K562 (cell line): ENCODE results near the gene CCNI. TPM values are rescaled to one million over a fixed set of nuclear protein-coding genes. Genes with fewer than 3 reads are reported as not detected.
A peak's percentile ranks its signal among the peaks of the same experiment; 100 is the strongest.

Source experiments
- CREM ChIP-seq: IDR thresholded peaks from 2 replicates; pipeline ENCODE4 v1.6.1; 2014; ENCODE audit warnings: antibody characterized with exemption, low read depth
- FOXJ3 ChIP-seq: sonication (generic); formaldehyde crosslinking; IDR thresholded peaks from 2 replicates; pipeline ENCODE4 v1.4.0; 2020; ENCODE audit warnings: mild to moderate bottlenecking, missing genetic modification reagents
- L3MBTL2 ChIP-seq: fragments of 450-650 bp; IDR thresholded peaks from 2 replicates; pipeline ENCODE4 v1.6.1; 2016; ENCODE audit warnings: mild to moderate bottlenecking, moderate library complexity
- MAFF ChIP-seq: IDR thresholded peaks from 2 replicates; pipeline ENCODE4 v1.6.1; 2012; ENCODE audit warnings: low read length, improper control_type of control experiment
- NCOA4 ChIP-seq: fragments of 450-650 bp; IDR thresholded peaks from 2 replicates; pipeline ENCODE4 v1.6.1; 2018; ENCODE audit warnings: mild to moderate bottlenecking; ENCODE audit not compliant: partially characterized antibody
- NR4A1 ChIP-seq, 2 experiments: fragments of 250-450 bp in 1 of 2; fragments of 450-650 bp in 1 of 2; sonication (Bioruptor Pico) in 1 of 2; IDR thresholded peaks; 2 replicates each; pipeline versions ENCODE4 v1.4.0 to v1.6.1; 2016 to 2020; ENCODE audit warnings: mild to moderate bottlenecking in 2 of 2, missing compliant biosample characterization in 1 of 2, missing genetic modification characterization in 1 of 2, moderate library complexity in 1 of 2
- RBBP5 ChIP-seq: fragments of 200-600 bp; sonication (generic); IDR thresholded peaks from 2 replicates; pipeline ENCODE4 v1.6.1; 2012; ENCODE audit warnings: borderline replicate concordance, mild to moderate bottlenecking, low read length, control low read depth, inconsistent platforms; ENCODE audit not compliant: insufficient read depth, poor library complexity, severe bottlenecking
- SPI1 ChIP-seq: IDR thresholded peaks from 2 replicates; pipeline ENCODE4 v1.6.1; 2011; ENCODE audit warnings: low read depth, low read length, control low read depth, borderline replicate concordance
- TCF7 ChIP-seq: sonication (generic); IDR thresholded peaks from 2 replicates; pipeline ENCODE4 v1.6.1; 2016; ENCODE audit warnings: antibody characterized with exemption, borderline replicate concordance
- WHSC1 ChIP-seq: IDR thresholded peaks from one replicate; pipeline ENCODE4 v1.6.1; 2012; ENCODE audit warnings: low read length, control low read depth, inconsistent platforms
- ZNF134 ChIP-seq: fragments of 250-450 bp; sonication (Bioruptor Pico); conservative IDR thresholded peaks from 2 replicates; pipeline ENCODE4 v1.4.0; 2020
- ZNF140 ChIP-seq: fragments of 250-450 bp; sonication (Bioruptor Pico); IDR thresholded peaks from 2 replicates; pipeline ENCODE4 v1.8.0; 2021; ENCODE audit warnings: moderate library complexity, mild to moderate bottlenecking, inconsistent platforms
- ZNF398 ChIP-seq: fragments of 250-450 bp; sonication (Bioruptor Pico); IDR thresholded peaks from 2 replicates; pipeline ENCODE4 v1.8.0; 2021; ENCODE audit warnings: moderate library complexity, mild to moderate bottlenecking, inconsistent platforms
- polyA plus RNA-seq, 8 experiments: library from polyadenylated mRNA; depleted of rRNA in 4 of 8; stranded (reverse) in 5 of 8; unstranded in 3 of 8; fragments of >200 nt; fragmentation: Nextera tagmentation in 2 of 8; fragmentation: Illumina TruSeq in 1 of 8; extraction: Ambion mirVana in 2 of 8; extraction: Trizol in 1 of 8; gene quantifications; 2 replicates each; pipeline versions ENCODE4 v1.2.1 to v1.2.3, GENCODE V29; 2011 to 2014; ENCODE audit warnings: inconsistent platforms in 1 of 8, missing spikeins in 1 of 8
- total RNA-seq, 7 experiments: library from RNA; depleted of rRNA in 6 of 7; stranded (reverse); fragments of >200 nt in 6 of 7; fragmentation: Illumina TruSeq in 2 of 7; extraction: Trizol in 2 of 7; gene quantifications; 2 replicates each; pipeline versions ENCODE4 v1.2.1 to v1.2.3, GENCODE V29; 2011 to 2021; ENCODE audit warnings: low replicate concordance in 1 of 7
- TF ChIP-seq, protein P1 (sequence below), 2 experiments: fragments of 450-650 bp in 1 of 2; IDR thresholded peaks; 2 replicates each; pipeline ENCODE4 v1.6.1; 2011 to 2017; ENCODE audit warnings: low read depth in 2 of 2, antibody characterized with exemption in 1 of 2, borderline replicate concordance in 1 of 2, low read length in 1 of 2, mild to moderate bottlenecking in 1 of 2, mixed read lengths in 1 of 2; ENCODE audit not compliant: control insufficient read depth in 1 of 2
- TF ChIP-seq, protein P2 (sequence below): fragments of 250-450 bp; sonication (Bioruptor Pico); IDR thresholded peaks from 2 replicates; pipeline ENCODE4 v1.8.0; 2022; ENCODE audit warnings: moderate library complexity, mild to moderate bottlenecking, inconsistent platforms
- TF ChIP-seq, protein P3 (sequence below): fragments of 450-650 bp; formaldehyde crosslinking; IDR thresholded peaks from 2 replicates; pipeline ENCODE4 v1.4.0; 2020; ENCODE audit warnings: mild to moderate bottlenecking
- TF ChIP-seq, protein P4 (sequence below): fragments of 200-400 bp; formaldehyde crosslinking; IDR thresholded peaks from 2 replicates; pipeline ENCODE4 v1.6.1; 2017; ENCODE audit warnings: mild to moderate bottlenecking, low read depth, low read length, moderate library complexity

Gene CCNI
- total and polyA plus RNA-seq, 9 of the 15 experiments (the other 6 are each of a cell fraction or from before 2014, with no cell fraction given) = 43.3 to 159 (median 98.5) TPM

- TF ChIP-seq, protein P1, sequence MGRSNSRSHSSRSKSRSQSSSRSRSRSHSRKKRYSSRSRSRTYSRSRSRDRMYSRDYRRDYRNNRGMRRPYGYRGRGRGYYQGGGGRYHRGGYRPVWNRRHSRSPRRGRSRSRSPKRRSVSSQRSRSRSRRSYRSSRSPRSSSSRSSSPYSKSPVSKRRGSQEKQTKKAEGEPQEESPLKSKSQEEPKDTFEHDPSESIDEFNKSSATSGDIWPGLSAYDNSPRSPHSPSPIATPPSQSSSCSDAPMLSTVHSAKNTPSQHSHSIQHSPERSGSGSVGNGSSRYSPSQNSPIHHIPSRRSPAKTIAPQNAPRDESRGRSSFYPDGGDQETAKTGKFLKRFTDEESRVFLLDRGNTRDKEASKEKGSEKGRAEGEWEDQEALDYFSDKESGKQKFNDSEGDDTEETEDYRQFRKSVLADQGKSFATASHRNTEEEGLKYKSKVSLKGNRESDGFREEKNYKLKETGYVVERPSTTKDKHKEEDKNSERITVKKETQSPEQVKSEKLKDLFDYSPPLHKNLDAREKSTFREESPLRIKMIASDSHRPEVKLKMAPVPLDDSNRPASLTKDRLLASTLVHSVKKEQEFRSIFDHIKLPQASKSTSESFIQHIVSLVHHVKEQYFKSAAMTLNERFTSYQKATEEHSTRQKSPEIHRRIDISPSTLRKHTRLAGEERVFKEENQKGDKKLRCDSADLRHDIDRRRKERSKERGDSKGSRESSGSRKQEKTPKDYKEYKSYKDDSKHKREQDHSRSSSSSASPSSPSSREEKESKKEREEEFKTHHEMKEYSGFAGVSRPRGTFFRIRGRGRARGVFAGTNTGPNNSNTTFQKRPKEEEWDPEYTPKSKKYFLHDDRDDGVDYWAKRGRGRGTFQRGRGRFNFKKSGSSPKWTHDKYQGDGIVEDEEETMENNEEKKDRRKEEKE (IDR thresholded peaks at IDR 0.05; ENCODE audit: borderline replicate concordance in 1 of 2, control insufficient read depth in 1 of 2, low read depth in 2 of 2, low read length in 1 of 2) = no peak
- TF ChIP-seq ZNF140 (CRISPR knock-in tag) (no peak), NR4A1 (CRISPR knock-in tag; IDR thresholded peaks at IDR 0.05) (no peak), NR4A1 (tag; IDR thresholded peaks at IDR 0.05) (peak; percentile 84), ZNF134 (no peak), WHSC1 (no peak), FOXJ3 (CRISPR knock-in tag) (no peak), TCF7 (peak; percentile 57; the same call in 1 of the 2 replicates), RBBP5 (peak; percentile 88), SPI1 (peak; percentile 69), NCOA4 (no peak), MAFF (no peak), L3MBTL2 (peak; percentile 62), CREM (peak; percentile 98), ZNF398 (no peak)
- TF ChIP-seq, protein P2, sequence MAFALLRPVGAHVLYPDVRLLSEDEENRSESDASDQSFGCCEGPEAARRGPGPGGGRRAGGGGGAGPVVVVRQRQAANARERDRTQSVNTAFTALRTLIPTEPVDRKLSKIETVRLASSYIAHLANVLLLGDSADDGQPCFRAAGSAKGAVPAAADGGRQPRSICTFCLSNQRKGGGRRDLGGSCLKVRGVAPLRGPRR = no peak
- TF ChIP-seq, protein P3, sequence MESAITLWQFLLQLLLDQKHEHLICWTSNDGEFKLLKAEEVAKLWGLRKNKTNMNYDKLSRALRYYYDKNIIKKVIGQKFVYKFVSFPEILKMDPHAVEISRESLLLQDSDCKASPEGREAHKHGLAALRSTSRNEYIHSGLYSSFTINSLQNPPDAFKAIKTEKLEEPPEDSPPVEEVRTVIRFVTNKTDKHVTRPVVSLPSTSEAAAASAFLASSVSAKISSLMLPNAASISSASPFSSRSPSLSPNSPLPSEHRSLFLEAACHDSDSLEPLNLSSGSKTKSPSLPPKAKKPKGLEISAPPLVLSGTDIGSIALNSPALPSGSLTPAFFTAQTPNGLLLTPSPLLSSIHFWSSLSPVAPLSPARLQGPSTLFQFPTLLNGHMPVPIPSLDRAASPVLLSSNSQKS (CRISPR knock-in tag) = no peak
- TF ChIP-seq, protein P4, sequence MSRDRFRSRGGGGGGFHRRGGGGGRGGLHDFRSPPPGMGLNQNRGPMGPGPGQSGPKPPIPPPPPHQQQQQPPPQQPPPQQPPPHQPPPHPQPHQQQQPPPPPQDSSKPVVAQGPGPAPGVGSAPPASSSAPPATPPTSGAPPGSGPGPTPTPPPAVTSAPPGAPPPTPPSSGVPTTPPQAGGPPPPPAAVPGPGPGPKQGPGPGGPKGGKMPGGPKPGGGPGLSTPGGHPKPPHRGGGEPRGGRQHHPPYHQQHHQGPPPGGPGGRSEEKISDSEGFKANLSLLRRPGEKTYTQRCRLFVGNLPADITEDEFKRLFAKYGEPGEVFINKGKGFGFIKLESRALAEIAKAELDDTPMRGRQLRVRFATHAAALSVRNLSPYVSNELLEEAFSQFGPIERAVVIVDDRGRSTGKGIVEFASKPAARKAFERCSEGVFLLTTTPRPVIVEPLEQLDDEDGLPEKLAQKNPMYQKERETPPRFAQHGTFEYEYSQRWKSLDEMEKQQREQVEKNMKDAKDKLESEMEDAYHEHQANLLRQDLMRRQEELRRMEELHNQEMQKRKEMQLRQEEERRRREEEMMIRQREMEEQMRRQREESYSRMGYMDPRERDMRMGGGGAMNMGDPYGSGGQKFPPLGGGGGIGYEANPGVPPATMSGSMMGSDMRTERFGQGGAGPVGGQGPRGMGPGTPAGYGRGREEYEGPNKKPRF = no peak
Measured at GRCh38 chr4:77075869-77076799, at the start of gene CCNI (continued).
